NT2/D1 (cell line): Measurements from ENCODE around the gene CHTF18.
A peak's percentile ranks its signal among the peaks of the same experiment; 100 is the strongest.

Source experiments
- SUZ12 ChIP-seq: IDR thresholded peaks from 2 replicates; pipeline ENCODE4 v1.6.1; 2011; ENCODE audit not compliant: insufficient read length, insufficient read depth; ENCODE audit errors: extremely low read depth
- YY1 ChIP-seq: IDR thresholded peaks from 2 replicates; pipeline ENCODE4 v1.6.1; 2011; ENCODE audit not compliant: insufficient read length, insufficient read depth
- ZNF274 ChIP-seq: IDR thresholded peaks from 2 replicates; pipeline ENCODE4 v1.6.1; 2011; ENCODE audit warnings: mild to moderate bottlenecking, low read depth, low read length

- TF ChIP-seq YY1 (peak; percentile 99), ZNF274 (no peak), SUZ12 (no peak)
Observed at GRCh38 chr16:807347-808084, 19.1 kb downstream of the CHTF18 start.
